ENCODE data around the gene TRIML2.

Gene TRIML2

DNA sequence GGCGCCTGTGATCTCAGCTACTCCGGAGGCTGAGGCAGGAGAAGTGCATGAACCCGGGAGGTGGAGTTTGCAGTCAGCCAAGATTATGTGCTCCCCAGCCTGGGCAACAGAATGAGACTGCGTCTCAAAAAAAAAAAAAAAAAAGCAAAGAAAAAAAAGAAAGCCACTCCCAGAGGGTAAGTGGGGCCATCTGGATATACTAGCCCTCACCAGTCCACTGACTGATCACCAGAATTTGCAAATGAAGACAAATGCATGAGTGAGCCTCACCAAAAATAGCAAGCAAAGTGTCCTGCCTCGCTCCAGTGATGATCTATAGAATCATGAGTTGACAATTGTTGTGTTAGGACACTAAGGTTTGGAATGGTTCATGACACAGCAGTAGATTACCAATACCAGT lies 66.2 kb downstream of the TRIML2 start:
- TF ChIP-seq ZFP30 (CRISPR knock-in tag; IDR thresholded peaks at IDR 0.05), result no peak
- TF ChIP-seq SNAI2 (CRISPR knock-in tag; IDR thresholded peaks at IDR 0.05), result no peak
- no peak for TF ChIP-seq BACH2 (CRISPR knock-in tag; IDR thresholded peaks at IDR 0.05; ENCODE audit: borderline replicate concordance)
- no peak for TF ChIP-seq TOX (CRISPR knock-in tag; IDR thresholded peaks at IDR 0.05; ENCODE audit: borderline replicate concordance)
- TF ChIP-seq ZNF70 (CRISPR knock-in tag; IDR thresholded peaks at IDR 0.05), result no peak
- no peak for TF ChIP-seq ZC3H10 (CRISPR knock-in tag; IDR thresholded peaks at IDR 0.05)
- no peak for TF ChIP-seq ESRRG (CRISPR knock-in tag; IDR thresholded peaks at IDR 0.05)
- TF ChIP-seq ARNTL (CRISPR knock-in tag; IDR thresholded peaks at IDR 0.05; ENCODE audit: borderline replicate concordance, low read depth), result no peak
- no peak for TF ChIP-seq PATZ1 (CRISPR knock-in tag; IDR thresholded peaks at IDR 0.05; ENCODE audit: borderline replicate concordance)
- no peak for TF ChIP-seq CSDC2 (CRISPR knock-in tag; IDR thresholded peaks at IDR 0.05)
- TF ChIP-seq RARB (CRISPR knock-in tag; IDR thresholded peaks at IDR 0.05), result no peak
- ATAC-seq, result no peak

DNA sequence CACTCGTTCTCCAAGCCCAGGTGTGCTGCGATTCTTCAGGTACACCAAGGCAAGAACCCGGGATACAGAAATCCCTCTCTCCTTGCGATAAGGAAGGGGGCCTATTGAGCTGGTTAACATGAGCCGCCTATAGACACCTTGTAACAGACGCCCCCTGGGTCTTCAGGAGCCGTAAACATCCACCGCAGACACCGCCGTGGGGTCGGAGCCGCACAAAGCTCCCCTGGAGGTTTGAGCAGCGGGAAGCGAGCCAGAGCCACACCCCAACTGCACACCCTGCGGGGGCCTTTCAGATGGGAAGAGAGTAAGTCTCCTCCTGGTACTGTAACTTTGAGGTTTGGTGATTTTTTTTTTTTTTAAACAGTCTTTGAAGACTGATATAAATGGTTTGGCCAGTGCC lies 67.2 kb downstream of the TRIML2 start:
- no peak for ATAC-seq

GRCh38 chr4:188041721-188042120 lies 67.7 kb downstream of the TRIML2 start:
- ATAC-seq, result no peak
- TF ChIP-seq PPARA (CRISPR knock-in tag; IDR thresholded peaks at IDR 0.05; ENCODE audit: borderline replicate concordance) (no peak), ISL1 (CRISPR knock-in tag; IDR thresholded peaks at IDR 0.05) (no peak), GLIS3 (CRISPR knock-in tag; IDR thresholded peaks at IDR 0.05) (no peak), ZC3H10 (CRISPR knock-in tag; IDR thresholded peaks at IDR 0.05) (no peak)
- TF ChIP-seq, protein P1, sequence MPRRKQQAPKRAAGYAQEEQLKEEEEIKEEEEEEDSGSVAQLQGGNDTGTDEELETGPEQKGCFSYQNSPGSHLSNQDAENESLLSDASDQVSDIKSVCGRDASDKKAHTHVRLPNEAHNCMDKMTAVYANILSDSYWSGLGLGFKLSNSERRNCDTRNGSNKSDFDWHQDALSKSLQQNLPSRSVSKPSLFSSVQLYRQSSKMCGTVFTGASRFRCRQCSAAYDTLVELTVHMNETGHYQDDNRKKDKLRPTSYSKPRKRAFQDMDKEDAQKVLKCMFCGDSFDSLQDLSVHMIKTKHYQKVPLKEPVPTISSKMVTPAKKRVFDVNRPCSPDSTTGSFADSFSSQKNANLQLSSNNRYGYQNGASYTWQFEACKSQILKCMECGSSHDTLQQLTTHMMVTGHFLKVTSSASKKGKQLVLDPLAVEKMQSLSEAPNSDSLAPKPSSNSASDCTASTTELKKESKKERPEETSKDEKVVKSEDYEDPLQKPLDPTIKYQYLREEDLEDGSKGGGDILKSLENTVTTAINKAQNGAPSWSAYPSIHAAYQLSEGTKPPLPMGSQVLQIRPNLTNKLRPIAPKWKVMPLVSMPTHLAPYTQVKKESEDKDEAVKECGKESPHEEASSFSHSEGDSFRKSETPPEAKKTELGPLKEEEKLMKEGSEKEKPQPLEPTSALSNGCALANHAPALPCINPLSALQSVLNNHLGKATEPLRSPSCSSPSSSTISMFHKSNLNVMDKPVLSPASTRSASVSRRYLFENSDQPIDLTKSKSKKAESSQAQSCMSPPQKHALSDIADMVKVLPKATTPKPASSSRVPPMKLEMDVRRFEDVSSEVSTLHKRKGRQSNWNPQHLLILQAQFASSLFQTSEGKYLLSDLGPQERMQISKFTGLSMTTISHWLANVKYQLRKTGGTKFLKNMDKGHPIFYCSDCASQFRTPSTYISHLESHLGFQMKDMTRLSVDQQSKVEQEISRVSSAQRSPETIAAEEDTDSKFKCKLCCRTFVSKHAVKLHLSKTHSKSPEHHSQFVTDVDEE (CRISPR knock-in tag; IDR thresholded peaks at IDR 0.05), result no peak

More for the DNA sequence above, 67.2 kb downstream of the TRIML2 start:
- TF ChIP-seq PATZ1 (CRISPR knock-in tag; IDR thresholded peaks at IDR 0.05; ENCODE audit: borderline replicate concordance) (no peak), CSDC2 (CRISPR knock-in tag; IDR thresholded peaks at IDR 0.05) (no peak), ZNF70 (CRISPR knock-in tag; IDR thresholded peaks at IDR 0.05) (no peak), OSR1 (CRISPR knock-in tag; IDR thresholded peaks at IDR 0.05) (no peak), TOX (CRISPR knock-in tag; IDR thresholded peaks at IDR 0.05; ENCODE audit: borderline replicate concordance) (no peak), SNAI2 (CRISPR knock-in tag; IDR thresholded peaks at IDR 0.05) (no peak), BACH2 (CRISPR knock-in tag; IDR thresholded peaks at IDR 0.05; ENCODE audit: borderline replicate concordance) (no peak), GLIS3 (CRISPR knock-in tag; IDR thresholded peaks at IDR 0.05) (no peak)
- TF ChIP-seq, protein P1 (CRISPR knock-in tag; IDR thresholded peaks at IDR 0.05), result no peak
